Activated CD4-positive, alpha-beta T cell treated with anti-CD3 and anti-CD28 coated beads, Interleukin-2, amount 50 U/mL, for 1 hour (primary cell): Measurements from ENCODE around the gene PPFIA1.
"Not testable (repeated sequence)": the region's sequence is repeated elsewhere in the genome, so short reads cannot be mapped to it uniquely, and the experiment has no call there.

ENCODE experiments used
- DNase-seq: peaks from one replicate; pipeline ENCODE4 v3.0.0-alpha.2; 2020

Gene PPFIA1

DNA sequence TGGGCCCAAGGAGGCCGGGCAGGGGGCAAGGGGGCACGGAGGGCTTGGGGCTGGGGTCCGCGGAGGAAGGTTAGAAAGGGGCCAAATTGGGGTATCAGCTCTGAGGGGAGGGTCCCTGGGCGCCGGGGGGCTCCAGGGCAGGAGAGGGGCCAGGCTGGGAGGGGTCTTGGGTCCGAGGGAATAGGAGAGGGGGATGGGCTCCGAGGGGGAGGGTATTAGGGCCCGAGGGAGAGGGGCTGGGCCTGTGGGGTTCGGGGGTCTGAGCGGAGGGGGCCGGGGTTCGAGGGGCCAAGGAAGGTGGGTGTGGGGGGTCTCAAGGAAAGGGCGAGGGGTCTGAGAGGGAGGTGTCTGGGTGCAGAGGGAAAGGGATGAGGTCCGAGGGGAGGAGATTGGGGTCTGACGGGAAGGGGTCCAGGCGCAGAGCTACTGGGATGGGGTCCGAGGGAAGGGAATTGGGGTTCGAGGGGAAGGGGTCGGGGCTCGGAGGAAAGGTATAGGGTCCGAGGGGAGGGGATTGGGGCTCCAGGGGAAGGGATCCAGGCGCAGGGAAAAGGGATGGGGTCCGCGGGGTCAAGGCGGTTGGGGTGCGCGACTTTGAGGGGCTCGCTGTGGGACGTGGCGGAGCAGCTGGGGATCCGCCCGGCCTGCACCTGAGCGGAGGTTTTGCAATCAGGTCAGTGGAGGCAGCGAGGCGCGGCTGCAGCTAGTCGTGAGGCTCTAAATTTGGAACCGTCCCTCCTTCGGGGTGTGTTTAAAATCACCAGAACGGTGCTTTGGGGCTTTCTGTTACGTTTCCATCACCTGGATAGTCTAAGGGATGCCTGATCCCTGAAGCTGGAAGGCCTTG lies 128.6 kb downstream of the PPFIA1 start:
- DNase-seq: no peak

DNA sequence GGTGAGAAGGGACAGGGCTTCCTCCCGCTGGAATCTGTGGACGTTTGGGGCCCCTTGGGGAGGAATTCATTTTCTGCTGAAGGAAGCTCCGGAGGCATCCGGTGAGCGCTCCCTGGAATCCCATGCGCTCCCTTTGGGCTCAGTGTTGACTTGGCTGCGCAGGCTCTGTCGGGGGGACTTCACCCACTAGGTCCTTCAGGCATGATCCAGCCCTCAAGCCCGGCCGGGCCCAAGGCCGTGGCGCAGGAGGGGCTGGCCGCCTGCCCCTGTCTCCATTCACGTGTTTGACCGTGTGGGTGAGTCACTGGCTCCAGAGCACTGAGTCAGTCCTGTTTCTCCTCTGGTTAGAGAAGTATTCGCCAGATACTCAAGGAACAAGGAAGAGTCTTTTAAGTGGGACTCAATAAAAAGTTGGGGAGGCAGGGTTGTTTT lies 129.2 kb downstream of the PPFIA1 start:
- no peak for DNase-seq

DNA sequence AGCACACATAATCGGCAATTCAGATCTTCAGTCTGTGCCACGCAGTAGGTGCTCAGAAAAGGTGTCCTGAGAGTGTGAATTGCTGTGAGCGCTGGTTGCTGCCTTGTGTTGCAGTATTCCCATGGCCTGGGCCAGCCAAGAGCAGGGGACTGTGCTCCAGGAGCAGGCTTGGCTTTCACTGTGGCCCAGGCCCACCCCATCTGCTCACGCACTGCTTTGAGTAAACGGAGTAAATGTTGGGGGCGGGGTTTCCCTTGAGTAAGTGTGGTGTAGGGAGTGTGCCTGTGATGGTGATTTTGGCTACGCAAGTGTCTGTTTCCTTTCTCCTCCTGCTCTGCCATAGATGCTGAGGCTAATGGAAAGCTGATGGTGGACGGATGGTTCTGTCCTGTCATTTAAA lies 130.2 kb downstream of the PPFIA1 start:
- DNase-seq: no peak

DNA sequence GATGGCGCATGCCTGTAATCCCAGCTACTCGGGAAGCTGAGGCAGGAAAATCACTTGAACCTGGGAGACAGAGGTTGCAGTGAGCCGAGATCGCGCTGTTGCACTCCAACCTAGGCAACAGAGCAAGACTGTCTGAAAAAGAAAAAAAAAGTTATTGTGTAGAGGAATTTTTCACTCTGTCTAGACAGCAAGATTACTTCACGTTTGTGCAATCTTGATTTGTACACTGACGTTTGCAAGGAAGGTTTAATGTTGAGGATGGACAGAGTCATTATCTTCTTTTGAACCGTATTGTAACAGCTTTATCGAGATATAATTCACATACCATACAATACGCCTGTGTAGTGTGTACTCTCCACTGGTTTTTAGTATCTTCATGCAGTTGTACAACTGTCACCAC lies 131.5 kb downstream of the PPFIA1 start:
- no peak for DNase-seq

DNA sequence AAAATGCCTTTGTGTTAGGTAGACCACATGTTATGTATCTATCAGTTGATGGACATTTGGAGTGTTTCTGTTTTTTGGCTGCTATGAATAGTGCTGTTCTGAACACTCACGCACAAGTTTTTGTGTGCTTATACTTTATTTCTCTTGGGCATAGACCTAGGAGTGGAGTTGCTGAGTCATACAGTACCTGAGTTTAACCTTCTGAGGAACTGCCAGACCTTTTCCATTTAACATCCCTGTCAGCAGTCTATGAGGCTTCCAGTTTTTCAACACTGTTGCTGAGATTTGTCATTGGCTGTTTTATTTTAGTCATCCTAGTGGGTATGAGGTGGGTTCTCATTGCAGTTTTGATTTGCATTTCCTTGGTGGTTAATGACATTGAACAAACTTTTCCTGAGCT lies 132.2 kb downstream of the PPFIA1 start:
- DNase-seq: no peak

DNA sequence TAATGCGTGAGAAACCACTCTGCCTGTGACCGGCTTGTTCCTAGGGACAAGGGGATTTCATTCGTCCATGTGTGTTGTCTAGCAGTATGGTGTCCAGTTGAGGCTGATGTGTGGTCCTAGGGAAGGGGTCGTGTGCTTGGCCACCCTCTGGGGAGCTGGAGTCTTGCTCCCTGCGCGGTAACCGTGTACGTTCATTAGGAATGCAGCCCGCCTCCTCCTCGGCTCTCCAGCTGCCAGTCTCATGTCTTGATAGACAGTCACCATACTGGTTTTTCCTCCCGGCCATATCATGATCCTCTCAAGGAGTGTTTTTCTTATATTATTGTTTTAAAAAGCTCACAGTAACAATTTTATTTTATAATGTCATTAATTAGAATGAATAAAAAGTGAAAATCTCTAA lies 133.8 kb downstream of the PPFIA1 start:
- DNase-seq: no peak

DNA sequence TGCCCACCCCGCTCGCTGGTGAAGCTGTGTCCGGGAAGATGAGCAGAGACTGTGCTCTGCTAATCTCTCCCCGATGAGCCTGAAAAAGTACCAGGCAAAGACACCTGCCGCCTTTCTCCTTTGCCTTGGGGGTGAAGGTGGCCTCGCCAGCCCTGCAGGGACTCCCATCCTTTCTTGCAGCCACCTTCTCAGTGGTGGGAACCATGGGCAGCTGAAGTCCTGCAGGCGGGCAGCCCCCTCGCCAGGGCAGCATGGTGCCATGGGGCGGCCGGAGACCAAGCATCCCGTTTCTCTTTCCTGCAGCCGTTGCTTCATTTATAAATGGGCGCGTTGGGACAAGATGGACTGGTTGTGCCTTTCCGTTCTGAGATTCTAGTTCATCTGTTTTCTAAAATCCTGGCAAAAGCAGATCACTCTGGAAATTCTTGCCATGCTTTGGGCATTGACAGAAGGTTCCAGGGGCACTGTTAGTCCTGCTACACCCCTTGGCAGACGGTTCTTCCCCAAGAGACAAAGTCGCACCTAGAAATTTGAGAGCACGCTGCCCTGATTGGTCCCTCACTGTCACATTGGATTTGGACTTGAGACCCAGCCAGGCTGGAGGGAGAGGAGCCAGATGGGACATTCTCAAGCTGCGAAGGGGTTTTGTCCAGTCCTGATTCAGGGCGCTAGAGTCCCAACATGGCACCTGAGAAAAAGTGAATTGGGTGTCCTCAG lies 135.3 kb downstream of the PPFIA1 start:
- DNase-seq: no peak

DNA sequence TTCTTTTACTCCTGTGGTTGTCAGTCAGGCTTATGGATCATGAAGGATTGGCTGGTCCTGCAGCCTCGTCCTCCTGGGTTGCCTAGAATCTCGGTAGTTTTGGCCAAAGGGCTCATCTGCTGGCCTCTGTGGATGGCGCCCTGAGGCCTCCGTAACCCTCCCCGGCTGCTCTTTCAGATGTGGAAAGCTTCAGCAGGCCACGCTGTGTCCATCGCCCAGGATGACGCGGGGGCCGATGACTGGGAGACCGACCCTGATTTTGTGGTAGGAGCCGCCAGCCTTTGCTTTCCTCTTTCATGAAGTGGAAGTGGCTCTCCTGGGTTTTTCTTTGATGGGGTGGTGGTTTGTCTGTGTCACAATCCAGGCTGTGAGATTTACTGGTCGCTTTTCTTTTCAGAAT lies 136.6 kb downstream of the PPFIA1 start:
- no peak for DNase-seq

DNA sequence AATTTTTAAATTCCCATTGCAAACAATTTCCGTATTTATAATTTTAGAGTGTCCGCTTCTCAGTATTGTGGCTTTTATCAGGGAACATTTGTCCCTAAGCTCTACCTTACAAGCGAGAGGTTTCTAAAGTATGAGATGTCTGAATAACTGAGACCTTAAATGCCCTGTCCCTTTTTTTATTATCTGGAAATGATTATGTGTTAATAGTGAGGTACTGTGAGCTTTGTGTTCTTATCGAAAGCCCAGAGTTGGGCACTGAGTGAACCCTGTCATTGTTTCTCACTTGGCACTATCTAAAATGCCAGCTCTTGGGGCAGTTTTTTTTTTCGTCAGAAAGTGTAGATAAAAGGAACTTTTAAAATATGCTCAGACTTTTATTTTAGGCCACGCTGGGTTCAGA lies 137.3 kb downstream of the PPFIA1 start:
- no peak for DNase-seq

DNA sequence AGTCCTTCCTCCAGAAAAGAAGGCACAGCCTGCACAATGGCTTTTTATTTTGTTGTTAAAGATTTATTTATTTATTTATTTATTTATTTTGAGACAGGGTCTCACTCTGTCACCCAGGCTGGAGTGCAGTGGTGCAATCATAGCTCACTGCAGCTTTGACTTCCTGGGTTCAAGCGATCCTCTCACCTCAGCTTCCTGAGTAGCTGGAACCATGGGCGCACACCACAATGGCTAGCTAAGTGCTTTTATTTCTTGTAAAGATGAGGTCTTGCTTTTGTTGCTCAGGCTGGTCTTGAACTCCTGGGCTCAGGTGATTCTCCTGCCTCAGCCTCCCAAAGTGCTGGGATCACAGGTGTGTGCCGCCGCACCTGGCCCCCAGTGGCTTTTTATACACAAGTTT lies 137.8 kb downstream of the PPFIA1 start:
- not testable (repeated sequence) for DNase-seq

DNA sequence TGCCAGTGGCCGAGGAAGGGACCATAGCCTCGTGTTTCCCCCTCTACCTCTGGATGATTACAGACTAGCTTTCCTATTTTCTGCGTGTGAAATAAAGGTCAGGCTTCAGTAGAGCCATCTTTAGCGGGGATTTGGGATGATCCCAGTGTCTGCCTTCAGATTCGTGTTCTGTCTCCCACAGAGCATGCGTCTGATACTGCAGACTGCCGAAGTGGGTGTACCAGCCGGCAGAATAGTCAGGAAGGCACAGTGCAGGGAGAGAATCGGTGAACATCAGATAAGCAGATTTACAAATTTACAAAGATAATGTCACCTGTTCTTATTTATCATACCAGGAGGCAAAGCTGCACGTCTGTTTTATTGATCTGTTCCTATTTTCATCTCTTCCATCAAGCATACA lies 138.9 kb downstream of the PPFIA1 start:
- no peak for DNase-seq

DNA sequence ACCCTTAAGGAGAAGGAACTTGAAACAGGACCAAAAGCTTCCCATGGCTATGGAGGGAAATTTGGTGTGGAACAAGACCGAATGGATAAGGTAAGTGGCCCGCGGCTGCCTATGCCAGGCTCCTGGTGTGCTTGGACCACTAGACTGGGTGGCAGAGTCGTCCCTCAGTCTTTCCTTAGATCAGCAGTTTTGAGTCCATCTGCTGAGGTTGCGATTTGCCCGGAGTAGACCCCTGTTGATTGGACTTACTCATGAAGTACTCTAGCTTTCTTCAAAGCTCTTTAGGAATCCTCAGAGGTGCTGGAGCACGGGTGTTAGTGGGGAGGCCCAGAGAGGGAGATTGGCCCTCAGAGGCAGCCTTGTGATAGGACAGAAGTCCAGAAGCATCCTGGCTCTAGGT lies 139.4 kb downstream of the PPFIA1 start:
- DNase-seq: no peak

DNA sequence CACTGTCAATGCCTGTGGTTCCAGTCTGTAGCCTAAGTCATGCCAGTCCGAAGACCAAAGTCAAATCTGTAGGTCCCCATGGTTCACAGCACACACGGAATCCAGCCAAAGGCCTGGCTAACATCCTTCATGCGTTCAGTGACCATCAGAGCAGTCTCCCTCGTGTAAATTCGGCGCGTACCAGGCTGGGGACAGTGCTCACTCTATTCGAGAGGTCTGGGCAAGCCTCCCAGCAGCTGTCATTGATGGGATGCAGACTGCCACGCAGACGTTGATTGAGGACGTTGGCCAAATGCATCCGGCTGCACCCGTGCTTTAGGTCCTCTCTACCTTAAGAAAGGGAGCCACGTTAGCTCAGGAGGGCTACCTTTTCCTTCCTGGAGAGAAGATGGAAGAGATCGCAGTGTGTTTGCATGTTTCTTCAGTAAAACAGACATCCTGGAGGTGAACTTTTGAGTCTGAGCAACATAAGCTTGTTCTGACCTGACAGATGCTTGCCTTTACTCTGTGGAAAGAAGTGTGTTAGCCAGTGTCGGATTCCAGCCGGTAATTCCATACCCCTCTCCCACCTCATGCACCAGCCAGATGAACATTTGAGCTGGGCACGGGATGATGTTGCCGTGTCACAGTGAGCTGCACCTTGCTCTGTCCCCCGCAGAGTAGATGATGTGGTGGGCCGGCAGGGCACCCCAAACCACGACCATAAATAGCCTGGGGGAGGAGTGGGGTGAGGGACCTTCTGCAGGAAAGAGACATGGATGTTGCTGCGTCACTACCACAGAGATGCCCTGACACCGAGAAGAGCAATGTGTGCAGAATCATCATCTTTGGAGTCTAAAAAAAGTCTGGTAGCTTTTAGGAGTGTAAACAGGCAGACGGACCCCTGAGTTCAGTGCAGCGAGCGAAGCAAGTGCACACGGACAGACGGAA lies 140.1 kb downstream of the PPFIA1 start:
- DNase-seq: no peak

DNA sequence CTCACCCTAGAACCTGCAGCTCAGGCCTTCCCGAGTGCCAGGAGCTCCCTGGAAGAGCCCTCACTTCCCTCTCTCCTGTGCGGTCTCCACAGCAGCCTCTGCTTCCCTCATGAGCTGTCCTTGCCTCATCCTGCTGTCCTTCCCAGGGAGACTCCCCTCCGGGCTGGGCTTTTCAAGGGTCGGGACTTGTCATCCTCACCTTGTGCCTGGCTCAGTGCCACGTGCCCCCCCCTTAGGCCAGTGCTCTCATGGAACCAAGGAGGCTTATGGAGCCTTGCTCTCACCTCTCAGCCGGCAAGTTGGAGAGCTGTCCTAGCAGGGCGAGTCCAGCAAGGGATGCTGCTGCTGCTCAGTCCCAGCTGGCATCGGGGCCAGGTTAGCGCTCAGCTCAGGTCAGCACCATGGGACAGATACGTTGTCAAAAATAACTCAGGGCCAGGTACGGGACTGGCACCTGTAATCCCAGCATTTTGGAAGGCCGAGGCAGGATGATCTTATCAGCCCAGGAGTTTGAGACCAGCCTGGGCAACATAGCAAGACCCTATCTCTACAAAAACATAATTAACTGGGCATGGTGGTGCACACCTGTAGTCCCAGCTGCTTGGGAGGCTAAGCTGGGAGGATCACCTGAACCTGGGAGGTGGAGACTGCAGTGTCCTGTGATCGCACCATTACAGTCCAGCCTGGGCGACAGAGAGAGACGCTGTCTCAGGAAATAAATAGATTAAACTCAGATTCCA lies 141.4 kb downstream of the PPFIA1 start:
- no peak for DNase-seq

DNA sequence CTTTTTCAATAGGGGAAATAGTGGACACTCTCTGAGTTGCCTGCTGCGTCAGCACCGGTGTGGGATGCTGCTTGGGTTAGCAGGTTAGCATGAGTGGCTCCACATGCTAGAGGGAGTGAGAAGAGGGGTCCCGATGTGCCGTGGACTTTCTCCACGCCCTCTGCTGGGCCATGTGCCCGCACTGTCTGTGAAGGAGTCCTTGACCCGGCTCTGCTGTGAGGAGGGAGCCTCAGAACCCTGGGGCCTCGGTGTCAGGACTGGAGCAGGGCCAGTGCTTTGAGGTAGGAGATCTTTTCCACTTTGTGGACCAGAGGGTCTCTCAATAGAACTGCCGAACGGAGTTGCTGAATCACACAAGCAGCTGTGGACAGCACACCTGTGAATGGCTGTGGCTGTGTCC lies 142.7 kb downstream of the PPFIA1 start:
- no peak for DNase-seq

DNA sequence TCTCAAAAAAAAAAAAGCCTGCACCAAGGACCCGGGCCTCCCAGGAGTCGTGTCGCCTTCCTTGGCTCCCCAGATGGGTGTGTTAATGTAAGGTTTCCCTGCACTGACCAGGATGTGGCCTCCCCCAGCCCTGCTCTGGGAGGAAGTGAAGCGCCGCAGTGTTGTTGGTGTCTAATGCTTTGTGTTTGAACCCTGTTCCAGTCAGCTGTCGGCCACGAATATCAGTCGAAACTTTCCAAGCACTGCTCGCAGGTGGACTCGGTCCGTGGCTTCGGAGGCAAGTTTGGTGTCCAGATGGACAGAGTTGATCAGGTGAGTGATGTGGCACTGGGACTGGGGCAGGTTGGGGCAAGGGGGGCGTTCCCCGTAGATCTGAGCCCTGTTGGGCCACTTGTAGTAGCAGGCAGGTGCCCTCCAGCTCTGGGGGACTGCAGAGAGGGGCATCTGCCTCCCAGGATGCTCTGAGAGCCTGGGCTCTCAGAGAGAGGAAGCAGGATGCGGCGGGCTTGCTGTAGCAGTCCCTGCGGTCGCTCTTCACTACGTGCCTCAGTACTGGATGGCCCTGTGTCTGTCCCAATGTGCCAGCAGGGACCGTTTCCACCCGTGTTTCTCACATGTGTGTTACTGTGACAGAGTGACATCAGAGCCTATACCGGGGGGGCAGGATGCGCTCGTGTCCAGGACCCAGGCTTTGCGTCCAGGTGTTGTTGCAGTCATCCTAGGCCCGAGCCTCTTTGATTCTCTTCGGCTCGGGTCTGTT lies 144.0 kb downstream of the PPFIA1 start:
- no peak for DNase-seq

DNA sequence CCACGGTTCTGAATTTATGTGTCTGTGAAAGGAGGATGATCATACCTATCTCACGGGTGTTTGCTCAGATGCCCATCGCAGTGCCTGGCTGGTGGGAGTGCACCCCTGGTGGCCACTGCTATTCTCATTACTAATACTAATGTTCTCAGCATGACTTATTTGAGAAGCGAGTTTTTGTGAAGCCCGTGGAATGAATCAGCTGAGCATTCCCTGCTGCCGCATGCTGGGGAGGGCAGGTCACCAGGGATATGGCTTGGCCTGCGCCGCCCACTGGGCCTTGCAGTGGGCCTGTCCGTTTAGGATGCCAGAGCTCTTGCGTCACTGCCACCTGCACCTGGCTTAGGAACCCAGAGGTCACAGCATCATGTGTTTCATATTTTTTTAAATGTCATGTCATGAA lies 144.7 kb downstream of the PPFIA1 start:
- DNase-seq: no peak

DNA sequence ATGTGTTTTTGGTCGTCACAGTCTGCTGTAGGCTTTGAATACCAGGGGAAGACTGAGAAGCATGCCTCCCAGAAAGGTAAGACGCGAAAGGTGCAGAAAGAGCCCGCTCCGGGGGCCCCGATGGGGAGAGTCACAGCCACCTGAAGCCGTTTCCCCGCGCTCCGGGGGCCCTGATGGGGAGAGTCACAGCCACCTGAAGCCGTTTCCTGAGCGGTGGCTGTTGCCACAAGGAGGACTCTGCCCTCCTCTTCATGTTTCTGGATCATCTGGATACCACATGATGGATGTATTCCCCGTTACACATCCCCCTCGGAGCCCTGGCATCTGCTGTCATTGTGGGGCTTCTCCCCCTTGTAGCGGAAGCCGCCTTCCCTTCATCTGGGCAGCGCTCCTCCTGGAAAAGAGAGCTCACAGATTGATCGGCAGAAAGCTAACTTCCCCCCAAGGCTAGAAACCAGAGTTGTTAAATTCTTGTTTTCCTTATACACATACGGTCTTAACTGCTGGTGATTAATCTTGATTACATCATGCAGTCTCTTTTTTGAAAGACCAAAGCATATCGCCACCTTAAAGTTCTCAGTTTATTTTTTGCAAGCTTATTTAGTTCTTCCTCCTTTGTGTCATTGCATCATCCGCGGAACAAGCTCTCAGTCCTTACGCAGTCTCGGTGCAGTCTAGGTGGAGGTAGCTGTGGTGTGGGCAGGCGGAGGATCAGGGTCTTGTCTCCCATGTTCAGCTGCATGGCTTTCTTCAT lies 145.3 kb downstream of the PPFIA1 start:
- DNase-seq: no peak

DNA sequence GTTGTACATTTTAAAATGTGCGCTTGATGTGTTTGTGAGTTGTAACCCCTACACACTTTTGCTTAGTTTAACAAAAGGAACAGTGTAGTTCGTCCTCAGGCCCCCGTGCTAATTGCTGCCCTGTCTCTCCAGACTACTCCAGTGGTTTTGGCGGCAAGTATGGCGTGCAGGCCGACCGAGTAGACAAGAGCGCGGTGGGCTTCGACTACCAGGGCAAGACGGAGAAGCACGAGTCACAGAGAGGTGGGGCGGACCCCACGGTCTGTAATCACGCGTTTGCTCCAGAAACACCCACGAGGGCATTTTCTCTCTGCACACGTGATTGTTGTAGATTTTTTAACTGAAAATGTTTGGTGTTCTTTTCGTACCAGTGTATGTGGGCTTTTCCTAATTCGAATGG lies 146.4 kb downstream of the PPFIA1 start:
- no peak for DNase-seq

DNA sequence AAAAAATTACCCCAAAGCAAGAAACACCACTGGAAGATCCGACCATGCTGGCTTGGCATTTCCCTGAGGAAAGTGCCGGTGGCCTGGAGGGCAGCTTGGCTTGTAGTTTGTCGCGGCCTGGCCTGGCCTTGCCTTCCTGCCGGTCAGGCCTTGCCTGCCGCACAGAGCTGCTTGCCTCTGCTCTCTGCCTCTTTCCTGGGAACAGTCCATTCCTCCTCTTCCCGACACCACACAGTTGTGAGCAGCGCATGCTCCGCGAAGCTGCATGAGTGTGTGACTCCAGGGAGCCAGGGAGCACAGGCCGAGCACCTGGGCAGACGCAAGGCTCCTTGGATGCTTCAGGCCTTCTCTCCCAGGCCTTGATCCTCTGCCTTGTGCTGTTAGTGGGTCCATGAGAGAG lies 147.6 kb downstream of the PPFIA1 start:
- no peak for DNase-seq
